Vagina (tissue), 2 donors: ENCODE measurements around the gene S100A12.

ENCODE experiments used
- POLR2A ChIP-seq, 2 donors: fragments of 450-650 bp; IDR thresholded peaks; one replicate each; pipeline ENCODE4 v1.6.1; 2017; ENCODE audit warnings: antibody characterized with exemption in 2 of 2, mild to moderate bottlenecking in 2 of 2, moderate library complexity in 2 of 2
- POLR2AphosphoS5 ChIP-seq, 2 donors: sonication (generic); formaldehyde crosslinking; IDR thresholded peaks; one replicate each; pipeline ENCODE4 v1.9.0; 2017; ENCODE audit warnings: antibody characterized with exemption in 2 of 2, mild to moderate bottlenecking in 2 of 2, low read depth in 1 of 2; ENCODE audit not compliant: insufficient read depth in 1 of 2
- TF ChIP-seq, protein P1 (sequence below), 3 experiments: fragments of 450-650 bp in 2 of 3; fragments of 200-600 bp in 1 of 3; sonication (generic) in 1 of 3; IDR thresholded peaks; one replicate each; pipeline ENCODE4 v1.5.1; 2017 to 2019; ENCODE audit warnings: antibody characterized with exemption in 3 of 3, mild to moderate bottlenecking in 2 of 3, moderate library complexity in 2 of 3

DNA sequence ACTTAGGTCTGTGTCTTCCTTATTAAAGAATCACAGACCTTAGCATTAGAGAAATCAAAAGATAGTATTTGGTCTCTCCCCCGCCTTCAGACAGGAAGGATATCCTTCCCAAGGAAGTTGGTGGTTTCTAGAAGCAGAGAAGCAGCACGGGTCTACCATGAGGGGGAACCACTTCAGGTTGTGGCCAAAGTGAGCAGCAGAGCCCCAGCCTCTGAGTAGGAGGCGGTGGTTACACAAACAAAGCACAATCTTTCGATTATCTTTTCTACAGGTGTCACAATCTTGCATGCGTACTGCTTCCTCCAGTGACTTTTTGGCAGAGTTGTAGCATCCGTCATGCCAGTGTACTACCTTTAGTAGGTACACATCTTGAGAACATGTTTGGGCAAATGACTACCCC, 35.6 kb downstream of the S100A12 start:
- no peak for TF ChIP-seq POLR2A (IDR thresholded peaks at IDR 0.05)
- TF ChIP-seq, protein P1, sequence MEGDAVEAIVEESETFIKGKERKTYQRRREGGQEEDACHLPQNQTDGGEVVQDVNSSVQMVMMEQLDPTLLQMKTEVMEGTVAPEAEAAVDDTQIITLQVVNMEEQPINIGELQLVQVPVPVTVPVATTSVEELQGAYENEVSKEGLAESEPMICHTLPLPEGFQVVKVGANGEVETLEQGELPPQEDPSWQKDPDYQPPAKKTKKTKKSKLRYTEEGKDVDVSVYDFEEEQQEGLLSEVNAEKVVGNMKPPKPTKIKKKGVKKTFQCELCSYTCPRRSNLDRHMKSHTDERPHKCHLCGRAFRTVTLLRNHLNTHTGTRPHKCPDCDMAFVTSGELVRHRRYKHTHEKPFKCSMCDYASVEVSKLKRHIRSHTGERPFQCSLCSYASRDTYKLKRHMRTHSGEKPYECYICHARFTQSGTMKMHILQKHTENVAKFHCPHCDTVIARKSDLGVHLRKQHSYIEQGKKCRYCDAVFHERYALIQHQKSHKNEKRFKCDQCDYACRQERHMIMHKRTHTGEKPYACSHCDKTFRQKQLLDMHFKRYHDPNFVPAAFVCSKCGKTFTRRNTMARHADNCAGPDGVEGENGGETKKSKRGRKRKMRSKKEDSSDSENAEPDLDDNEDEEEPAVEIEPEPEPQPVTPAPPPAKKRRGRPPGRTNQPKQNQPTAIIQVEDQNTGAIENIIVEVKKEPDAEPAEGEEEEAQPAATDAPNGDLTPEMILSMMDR (IDR thresholded peaks at IDR 0.05) = no peak
- no peak for TF ChIP-seq POLR2AphosphoS5 (IDR thresholded peaks at IDR 0.05; ENCODE audit: insufficient read depth in 1 of 2, low read depth in 1 of 2)
